Heart right ventricle (tissue), 16 donors: ENCODE results near the gene IQGAP1. TPM values are rescaled to one million over a fixed set of nuclear protein-coding genes. Genes with fewer than 3 reads are reported as not detected.
A peak's percentile ranks its signal among the peaks of the same experiment; 100 is the strongest.

Source experiments
- ATAC-seq, 8 donors: fragments of 200-7000 bp; cut with Tn5 transposase; one replicate each; pipeline ENCODE4 v1.9.1; 2020; ENCODE audit warnings: mild to moderate bottlenecking in 8 of 8, moderate library complexity in 8 of 8, moderate number of reproducible peaks in 1 of 8
- DNase-seq, 2 donors: peaks; one replicate each; pipeline ENCODE4 v3.0.0-alpha.2; 2020
- H3K27ac ChIP-seq, 10 donors: fragments of 200-600 bp; sonication (generic) in 2 of 10; one replicate each; pipeline versions ENCODE4 v1.5.0 to v1.8.0; 2020 to 2022; ENCODE audit warnings: mild to moderate bottlenecking in 3 of 10
- H3K27me3 ChIP-seq, 7 donors: fragments of 200-600 bp; one replicate each; pipeline ENCODE4 v1.8.0; 2021 to 2022; ENCODE audit warnings: mild to moderate bottlenecking in 2 of 7
- H3K36me3 ChIP-seq, 9 donors: fragments of 200-600 bp; sonication (generic) in 1 of 9; one replicate each; pipeline versions ENCODE4 v1.5.0 to v1.8.0; 2020 to 2022; ENCODE audit warnings: mild to moderate bottlenecking in 2 of 9
- H3K4me1 ChIP-seq, 9 donors: fragments of 200-600 bp; sonication (generic) in 1 of 9; one replicate each; pipeline versions ENCODE4 v1.5.0 to v1.8.0; 2020 to 2022; ENCODE audit warnings: mild to moderate bottlenecking in 4 of 9
- H3K4me3 ChIP-seq, 10 donors: fragments of 200-600 bp; sonication (generic) in 2 of 10; one replicate each; pipeline versions ENCODE4 v1.5.0 to v1.8.0; 2020 to 2022; ENCODE audit warnings: mild to moderate bottlenecking in 7 of 10, moderate library complexity in 2 of 10
- H3K9me3 ChIP-seq, 11 donors: fragments of 200-600 bp in 10 of 11; sonication (generic) in 2 of 11; one replicate each; pipeline versions ENCODE4 v1.5.0 to v1.8.0; 2013 to 2022; ENCODE audit warnings: mild to moderate bottlenecking in 2 of 11, control low read depth in 1 of 11, moderate library complexity in 1 of 11
- WGBS, 2 donors: extraction: QIAGEN DNeasy Blood & Tissue Kit; methylation state at CpG; one replicate each; pipeline ENCODE4 v1.1.7; 2013; ENCODE audit warnings: inconsistent platforms in 1 of 2; 5-methylcytosine and 5-hydroxymethylcytosine counted together
- intact Hi-C, 10 donors: fragments of 100-400 bp; cut with DNase I; formaldehyde crosslinking; loops; one replicate each; pipeline versions ENCODE4 v1.11.1 to v1.14.2; 2022
- polyA plus RNA-seq, 2 donors: library from polyadenylated mRNA; stranded (reverse); fragments of 200-250 nt; gene quantifications; one replicate each; pipeline ENCODE4 v1.2.3, GENCODE V29; 2013
- total RNA-seq, 10 donors: library from RNA; stranded (reverse); fragmentation: NEBNext Ultra II Directional in 3 of 10; extraction: Animal tissue kit (Norgen Biotek cat#: 25700) in 3 of 10; gene quantifications; one replicate each; pipeline versions ENCODE4 v1.2.1 to v1.2.4, GENCODE V29; 2021 to 2023
- TF ChIP-seq, protein P1 (sequence below), 9 donors: fragments of 200-600 bp; sonication (generic) in 2 of 9; IDR thresholded peaks; one replicate each; pipeline versions ENCODE4 v1.5.0 to v1.8.0; 2021 to 2022; ENCODE audit warnings: antibody characterized with exemption in 9 of 9, mild to moderate bottlenecking in 5 of 9, moderate library complexity in 1 of 9
- donor health status: Arrhythmogenic right ventricular cardiomyopathy.
- donor health status: ischemic (EF 13 %, LVEDD 7.1; RV severe dilation, severe dysfunction).
- donor health status: healthy with polysubstance abuse.
- donor health status: DM: no; HTN: yes; CAD: no.
- donor health status: DM: no; HTN: no; CAD: no.
- donor health status: ischemic (EF 25% LVEDD 6.9; RV normal size, moderate dysfunction).
- donor health status: ischemic (EF 25% LVEDD 5.7; RV mildly dilated, moderate dysfunction).
- donor health status: healthy.
- donor health status: DM: yes; HTN: yes; CAD: no.
- donor health status: Ischemic cardiomyopathy.
- donor health status: ischemic (EF 35%, LVEDD 5.7; RV mildly dilated, moderate dysfunction).
- donor health status: nonischemic (EF 11% LVEDD 7.7; RV severe dilation, severe dysfunction).
- donor health status: DM: yes; HTN: yes; CAD: no.
- donor health status: PGD.
- donor health status: ischemic (EF 29% LVEDD 5.4; RV normal size, mild dysfunction).
- donor health status: nonischemic (EF 23%, LVEDD 6.1; RV moderate dilation, normal function).

IQGAP1 gene
- total and polyA plus RNA-seq, 12 donors = 28.6 to 81.7 (median 35.0) TPM

DNA sequence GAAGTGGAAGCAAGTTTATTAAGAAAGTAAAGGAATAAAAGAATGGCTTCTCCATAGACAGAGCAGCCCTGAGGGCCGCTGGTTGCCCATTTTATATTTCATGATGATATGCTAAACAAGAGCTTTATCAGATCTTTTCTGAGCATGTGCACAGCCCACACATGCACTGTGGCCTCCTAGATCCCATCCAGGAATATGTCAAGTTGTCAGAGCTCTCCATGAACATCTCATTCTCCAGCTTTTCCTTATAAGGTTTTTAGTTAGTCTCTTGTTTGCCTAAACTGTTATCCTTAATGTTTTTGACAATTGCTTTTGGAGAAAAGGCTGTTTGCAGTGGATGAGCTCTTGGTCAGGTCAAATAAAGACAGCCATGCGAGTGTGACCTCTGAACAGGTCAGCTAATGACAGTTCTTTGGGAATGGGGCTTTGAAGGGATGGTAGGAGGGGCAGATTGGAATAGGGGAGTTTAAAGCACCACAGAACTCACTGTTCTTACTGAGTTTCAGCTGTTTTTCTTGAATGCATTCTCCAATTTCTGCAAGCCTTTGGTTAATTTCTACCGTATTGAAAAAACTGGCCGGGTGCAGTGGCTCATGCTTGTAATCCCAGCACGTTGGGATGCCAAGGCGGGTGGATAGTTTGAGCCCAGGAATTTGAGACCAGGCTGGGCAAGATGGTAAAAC, 72.2 kb downstream of the IQGAP1 start:
- intact Hi-C loops = loop anchor here in 3 of 10 donors (5.0 kb wide), 2 partner anchors 58 to 73 kb away; partner anchors contain the start of gene IQGAP1 (in 1 of the 3)
- Histone ChIP-seq H3K4me1 (peaks cover 9 to 68% (median 59%) of the 10 kb centered on the region in 9 donors), H3K27ac (peak overlapping the region in 7 of 10 donors; percentile 36 to 81 (median 72)), H3K9me3 (no peaks in the 10 kb centered on the region), H3K36me3 (peaks cover 0 to 99% (median 30%) of the 10 kb centered on the region in 9 donors), H3K4me3 (no peak overlapping the region), H3K27me3 (no peaks in the 10 kb centered on the region)
- DNase-seq (no peak), ATAC-seq (no peak)
- TF ChIP-seq, protein P1, sequence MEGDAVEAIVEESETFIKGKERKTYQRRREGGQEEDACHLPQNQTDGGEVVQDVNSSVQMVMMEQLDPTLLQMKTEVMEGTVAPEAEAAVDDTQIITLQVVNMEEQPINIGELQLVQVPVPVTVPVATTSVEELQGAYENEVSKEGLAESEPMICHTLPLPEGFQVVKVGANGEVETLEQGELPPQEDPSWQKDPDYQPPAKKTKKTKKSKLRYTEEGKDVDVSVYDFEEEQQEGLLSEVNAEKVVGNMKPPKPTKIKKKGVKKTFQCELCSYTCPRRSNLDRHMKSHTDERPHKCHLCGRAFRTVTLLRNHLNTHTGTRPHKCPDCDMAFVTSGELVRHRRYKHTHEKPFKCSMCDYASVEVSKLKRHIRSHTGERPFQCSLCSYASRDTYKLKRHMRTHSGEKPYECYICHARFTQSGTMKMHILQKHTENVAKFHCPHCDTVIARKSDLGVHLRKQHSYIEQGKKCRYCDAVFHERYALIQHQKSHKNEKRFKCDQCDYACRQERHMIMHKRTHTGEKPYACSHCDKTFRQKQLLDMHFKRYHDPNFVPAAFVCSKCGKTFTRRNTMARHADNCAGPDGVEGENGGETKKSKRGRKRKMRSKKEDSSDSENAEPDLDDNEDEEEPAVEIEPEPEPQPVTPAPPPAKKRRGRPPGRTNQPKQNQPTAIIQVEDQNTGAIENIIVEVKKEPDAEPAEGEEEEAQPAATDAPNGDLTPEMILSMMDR (IDR thresholded peaks at IDR 0.05) = no peak
- 94% methylated on average over 6 of the region's 6 CpGs for WGBS, 2 donors

- no peaks in the 10 kb centered on the region for H3K9me3 ChIP-seq
- ATAC-seq = peak; percentile 83 to 95 (median 94)
- peaks cover 0 to 99% (median 22%) of the 10 kb centered on the region in 9 donors for H3K36me3 ChIP-seq
- intact Hi-C loops = loop anchor here in 3 of 10 donors (5.0 kb wide), 2 partner anchors 61 to 76 kb away; partner anchors contain the start of gene IQGAP1 (in 1 of the 3)
- H3K27ac ChIP-seq = peak overlapping the region; percentile 67 to 93 (median 87)
- no peaks in the 10 kb centered on the region for H3K27me3 ChIP-seq
- WGBS, 2 donors = 21 to 22% methylated on average over 3 of the region's 3 CpGs
- peaks cover 14 to 81% (median 56%) of the 10 kb centered on the region in 9 donors for H3K4me1 ChIP-seq
- DNase-seq = peak in 1 of 2 donors; percentile 65
- no peak overlapping the region for H3K4me3 ChIP-seq
- TF ChIP-seq, protein P1 (IDR thresholded peaks at IDR 0.05) = peak in 5 of 9 donors; percentile 10 to 38 (median 31)
Measured at GRCh38 chr15:90463381-90463780, 75.3 kb downstream of the IQGAP1 start.

GRCh38 chr15:90465140-90465929, 77.3 kb downstream of the IQGAP1 start:
- peaks cover 0 to 99% (median 25%) of the 10 kb centered on the region in 9 donors for H3K36me3 ChIP-seq
- peaks cover 15 to 71% (median 42%) of the 10 kb centered on the region in 9 donors for H3K4me1 ChIP-seq
- no peak overlapping the region for H3K4me3 ChIP-seq
- H3K9me3 ChIP-seq = no peaks in the 10 kb centered on the region
- DNase-seq = no peak
- intact Hi-C loops = loop anchor here in 1 of 10 donors (5.0 kb wide), 1 partner anchor 103 kb away; no protein-coding TSS in a partner anchor
- peak overlapping the region; percentile 8 to 93 (median 85) for H3K27ac ChIP-seq
- 68 to 78% methylated on average over 7 of the region's 7 CpGs for WGBS, 2 donors
- TF ChIP-seq, protein P1 (IDR thresholded peaks at IDR 0.05) = no peak
- H3K27me3 ChIP-seq = no peaks in the 10 kb centered on the region
- peak in 3 of 8 donors; percentile 3 to 76 (median 40) for ATAC-seq
